IMR-90 (cell line): Measurements from ENCODE around the gene TDRD3.

Source experiments
- MXI1 ChIP-seq: IDR thresholded peaks from 2 replicates; pipeline ENCODE4 v1.6.1; 2012; ENCODE audit warnings: low read depth, mild to moderate bottlenecking, low read length, moderate library complexity, borderline replicate concordance
- SMC3 ChIP-seq: fragments of 150-350 bp; IDR thresholded peaks from 2 replicates; pipeline ENCODE4 v1.6.1; 2016; ENCODE audit warnings: low read depth, mild to moderate bottlenecking, antibody characterized with exemption, low read length, moderate library complexity
- TF ChIP-seq, protein P1 (sequence below): conservative IDR thresholded peaks from 2 replicates; pipeline ENCODE4 v1.5.1; 2012; ENCODE audit warnings: mild to moderate bottlenecking, low read depth, low read length, improper control_type of control experiment

DNA sequence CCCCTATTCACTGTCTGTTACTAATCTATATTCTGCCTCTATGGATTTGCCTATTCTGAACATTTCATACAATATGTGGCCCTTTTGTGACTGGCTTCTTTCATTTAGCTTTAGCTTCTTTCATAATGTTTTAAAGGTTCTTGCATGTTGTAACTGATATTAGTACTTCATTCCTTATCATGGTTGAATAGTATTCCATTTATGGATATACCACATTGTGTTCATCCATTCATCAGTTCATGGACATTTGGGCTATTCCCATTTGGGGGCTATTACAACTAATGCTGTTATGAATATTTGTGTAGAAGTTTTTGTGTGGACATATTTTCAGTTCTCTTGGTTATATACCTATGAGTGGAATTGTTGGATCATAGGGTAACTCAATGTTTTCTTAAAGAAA lies 44.4 kb upstream of the TDRD3 start:
- TF ChIP-seq, protein P1, sequence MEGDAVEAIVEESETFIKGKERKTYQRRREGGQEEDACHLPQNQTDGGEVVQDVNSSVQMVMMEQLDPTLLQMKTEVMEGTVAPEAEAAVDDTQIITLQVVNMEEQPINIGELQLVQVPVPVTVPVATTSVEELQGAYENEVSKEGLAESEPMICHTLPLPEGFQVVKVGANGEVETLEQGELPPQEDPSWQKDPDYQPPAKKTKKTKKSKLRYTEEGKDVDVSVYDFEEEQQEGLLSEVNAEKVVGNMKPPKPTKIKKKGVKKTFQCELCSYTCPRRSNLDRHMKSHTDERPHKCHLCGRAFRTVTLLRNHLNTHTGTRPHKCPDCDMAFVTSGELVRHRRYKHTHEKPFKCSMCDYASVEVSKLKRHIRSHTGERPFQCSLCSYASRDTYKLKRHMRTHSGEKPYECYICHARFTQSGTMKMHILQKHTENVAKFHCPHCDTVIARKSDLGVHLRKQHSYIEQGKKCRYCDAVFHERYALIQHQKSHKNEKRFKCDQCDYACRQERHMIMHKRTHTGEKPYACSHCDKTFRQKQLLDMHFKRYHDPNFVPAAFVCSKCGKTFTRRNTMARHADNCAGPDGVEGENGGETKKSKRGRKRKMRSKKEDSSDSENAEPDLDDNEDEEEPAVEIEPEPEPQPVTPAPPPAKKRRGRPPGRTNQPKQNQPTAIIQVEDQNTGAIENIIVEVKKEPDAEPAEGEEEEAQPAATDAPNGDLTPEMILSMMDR = no peak
- TF ChIP-seq MXI1 = no peak
- no peak for TF ChIP-seq SMC3
